HFF-Myc (cell line): Measurements from ENCODE around the gene GMDS.
A peak's percentile ranks its signal among the peaks of the same experiment; 100 is the strongest.

Experiments
- DNase-seq: peaks from one replicate; pipeline ENCODE4 v3.0.0-alpha.2; 2011; ENCODE audit warnings: low read depth; ENCODE audit errors: extremely low read depth
- H3K4me3 ChIP-seq: replicated peaks from 2 replicates; pipeline ENCODE4 v1.5.1; 2011; ENCODE audit warnings: low read depth, mild to moderate bottlenecking, control low read depth, low read length
- CTCF ChIP-seq: IDR thresholded peaks from 2 replicates; pipeline ENCODE4 v1.5.1; 2012; ENCODE audit warnings: mild to moderate bottlenecking, low read depth, low read length, control low read depth; ENCODE audit errors: missing control alignments

The GMDS gene

DNA sequence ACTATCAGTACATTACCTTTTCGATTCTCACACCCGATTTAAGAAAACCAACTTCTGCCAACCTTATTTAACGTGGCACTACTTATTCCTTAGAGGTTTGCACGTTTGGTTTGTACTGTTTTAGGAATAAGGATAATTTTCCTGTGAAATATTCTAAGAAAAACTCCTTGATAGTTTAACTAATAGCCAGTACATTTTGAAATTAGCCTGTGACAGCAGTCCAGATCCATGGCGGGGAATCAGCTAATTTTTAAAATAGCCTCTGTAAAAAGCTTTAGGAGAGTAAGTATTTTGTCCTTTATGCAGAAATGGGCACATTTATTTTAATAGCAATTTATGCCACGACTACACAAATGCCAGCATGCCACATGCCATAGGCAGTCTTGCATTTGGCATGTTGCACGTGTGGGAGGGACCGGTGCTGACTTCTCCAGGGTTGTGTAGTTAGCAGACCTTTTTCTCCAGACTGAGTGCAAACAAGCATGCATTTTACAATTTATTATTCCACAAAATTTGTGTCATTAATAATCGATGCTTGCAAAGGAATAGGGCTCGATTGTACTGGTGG, 629.5 kb downstream of the GMDS start:
- TF ChIP-seq CTCF = no peak
- DNase-seq = no peak

DNA sequence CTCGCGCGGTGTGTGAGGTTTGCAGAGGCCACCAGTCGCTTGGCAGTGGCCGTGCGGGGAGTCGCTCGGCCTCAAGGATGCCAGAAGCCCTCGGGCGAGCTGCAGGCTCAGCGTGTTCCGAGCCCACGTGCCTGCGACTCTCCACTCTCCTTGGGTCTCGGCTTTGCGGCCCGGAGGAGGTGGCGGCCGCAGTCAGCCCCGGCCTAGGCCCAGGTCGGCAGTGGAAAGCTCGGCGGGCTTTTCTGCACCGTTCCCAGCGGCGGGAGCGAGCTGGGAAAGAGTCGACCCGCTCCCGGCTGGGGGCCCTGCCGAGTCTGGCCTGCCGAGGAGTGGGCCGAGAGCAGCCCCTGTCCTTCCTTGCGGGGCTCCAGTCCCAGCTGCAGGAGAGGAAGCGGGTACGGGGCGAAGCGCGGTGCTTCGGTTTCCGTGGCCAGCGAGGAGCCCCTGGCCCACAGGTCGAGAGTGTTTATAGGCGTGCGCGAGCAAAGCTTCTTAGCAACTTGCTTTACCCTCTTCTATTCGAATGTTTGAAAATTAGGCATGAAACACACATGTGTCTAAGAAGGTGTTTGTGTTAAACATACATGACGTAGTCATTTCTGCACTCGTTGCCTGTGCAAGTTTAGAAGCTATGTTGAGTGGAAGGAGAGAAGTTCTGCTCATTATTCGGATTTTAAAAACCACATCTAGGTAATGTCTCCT, 630.1 kb downstream of the GMDS start:
- no peak overlapping the region for H3K4me3 ChIP-seq

More for the DNA sequence above, 629.5 kb downstream of the GMDS start:
- no peak overlapping the region for H3K4me3 ChIP-seq

DNA sequence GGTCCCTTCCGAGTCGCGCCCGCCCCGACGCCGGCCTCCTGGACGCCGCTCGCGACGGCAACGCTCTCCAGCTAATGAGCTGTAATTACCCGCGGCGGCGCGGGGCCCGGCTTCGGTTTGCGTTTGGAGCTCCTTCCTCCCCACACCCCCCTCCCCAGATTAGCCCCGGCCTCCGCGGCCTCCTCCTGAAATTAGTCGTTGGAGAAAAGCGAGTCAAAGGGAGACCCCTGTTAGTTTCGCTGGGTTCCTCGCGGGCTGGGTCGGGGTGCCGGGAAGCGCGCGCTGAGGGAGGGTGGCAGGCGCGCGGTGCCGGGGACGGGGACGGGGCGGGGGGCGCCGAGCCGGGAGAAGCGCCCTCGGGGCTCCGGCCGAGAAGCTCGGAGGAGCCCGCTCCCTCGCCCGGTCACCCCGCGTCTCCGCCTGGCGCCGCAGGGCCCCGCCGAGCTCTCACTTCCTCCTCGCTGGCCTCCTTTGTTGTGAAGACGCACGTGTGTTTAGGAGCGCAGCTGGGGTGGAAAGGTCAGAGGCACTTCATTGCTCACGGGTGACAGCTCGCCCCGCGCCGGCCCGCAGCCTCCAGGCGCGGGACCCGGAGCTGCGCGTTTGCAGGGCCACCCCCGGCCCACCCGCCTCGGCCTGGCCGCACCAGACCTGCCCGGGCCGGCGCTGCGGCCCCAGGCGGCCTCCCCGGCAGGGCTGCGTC, 630.8 kb downstream of the GMDS start:
- TF ChIP-seq CTCF = no peak
- peak overlapping the region; percentile 72 for H3K4me3 ChIP-seq
- no peak for DNase-seq

More for the DNA sequence above, 630.1 kb downstream of the GMDS start:
- DNase-seq = no peak
- TF ChIP-seq CTCF = no peak

DNA sequence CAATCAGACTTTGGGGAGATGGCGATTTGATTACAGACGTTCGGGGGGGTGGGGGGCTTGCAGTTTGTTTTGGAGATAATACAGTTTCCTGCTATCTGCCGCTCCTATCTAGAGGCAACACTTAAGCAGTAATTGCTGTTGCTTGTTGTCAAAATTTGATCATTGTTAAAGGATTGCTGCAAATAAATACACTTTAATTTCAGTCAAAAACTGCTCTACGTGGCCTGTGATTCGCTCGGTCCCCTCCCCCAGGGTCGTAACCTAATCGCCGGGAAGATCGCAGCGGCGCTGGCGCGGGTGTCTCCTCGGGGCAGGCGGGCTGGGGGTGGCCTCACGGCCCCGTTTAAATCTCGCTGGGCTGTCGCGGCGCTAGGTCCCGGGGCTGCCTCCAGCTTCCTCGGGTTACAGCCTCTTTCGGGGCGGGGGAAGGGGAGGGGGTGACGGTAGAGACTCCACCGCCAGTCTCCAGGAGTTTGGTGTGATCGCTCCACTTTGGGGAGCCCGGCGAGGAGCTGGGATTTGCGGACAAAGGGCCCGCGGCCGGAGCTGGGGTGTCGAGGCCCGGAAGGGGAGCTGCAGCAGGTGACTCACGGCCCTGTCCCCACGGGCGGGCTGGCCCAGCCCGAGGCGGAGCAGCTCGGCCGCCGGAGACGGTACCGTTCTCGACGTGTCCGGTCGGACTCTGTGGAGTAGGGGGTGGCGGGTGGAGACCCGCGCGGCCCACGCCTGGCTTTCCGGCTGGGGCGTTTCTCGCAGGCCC, 631.5 kb downstream of the GMDS start:
- no peak for DNase-seq
- peak overlapping the region; percentile 72 for H3K4me3 ChIP-seq
- no peak for TF ChIP-seq CTCF

DNA sequence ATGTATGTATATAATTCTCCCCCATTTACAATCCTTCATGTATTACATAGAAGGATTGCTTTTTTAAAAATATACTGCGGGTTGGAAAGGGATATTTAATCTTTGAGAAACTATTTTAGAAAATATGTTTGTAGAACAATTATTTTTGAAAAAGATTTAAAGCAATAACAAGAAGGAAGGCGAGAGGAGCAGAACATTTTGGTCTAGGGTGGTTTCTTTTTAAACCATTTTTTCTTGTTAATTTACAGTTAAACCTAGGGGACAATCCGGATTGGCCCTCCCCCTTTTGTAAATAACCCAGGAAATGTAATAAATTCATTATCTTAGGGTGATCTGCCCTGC, 632.1 kb downstream of the GMDS start:
- H3K4me3 ChIP-seq = peak overlapping the region; percentile 72
- no peak for TF ChIP-seq CTCF

GRCh38 chr6:1612974-1613306, 632.5 kb downstream of the GMDS start:
- no peak for TF ChIP-seq CTCF
- peak; percentile 21 for DNase-seq
- H3K4me3 ChIP-seq = peak overlapping the region; percentile 72

More for the DNA sequence above, 632.1 kb downstream of the GMDS start:
- no peak for DNase-seq
